G401.6 (cell line): ENCODE results near the gene ZNF213.
A peak's percentile ranks its signal among the peaks of the same experiment; 100 is the strongest.
"Not testable (repeated sequence)": the region's sequence is repeated elsewhere in the genome, so short reads cannot be mapped to it uniquely, and the experiment has no call there.

Source experiments
- FAIRE-seq: peaks from 2 replicates; lab custom pipeline; 2012; peaks lifted over from hg19 to GRCh38; lab: Jason Lieb, UNC

Gene ZNF213

GRCh38 chr16:3148256-3149192, 13.7 kb downstream of the ZNF213 start:
- no peak for FAIRE-seq

GRCh38 chr16:3149193-3149530, 14.3 kb downstream of the ZNF213 start:
- FAIRE-seq: no peak

- FAIRE-seq: no peak
These were observed 15.0 kb downstream of the ZNF213 start for GRCh38 chr16:3149630-3150345.

- peak; percentile 94 for FAIRE-seq
These were observed 15.8 kb downstream of the ZNF213 start for GRCh38 chr16:3150346-3151218.

GRCh38 chr16:3152027-3152276, 17.1 kb downstream of the ZNF213 start:
- FAIRE-seq: no peak

GRCh38 chr16:3152277-3152990, 17.6 kb downstream of the ZNF213 start:
- FAIRE-seq: peak; percentile 90

- no peak for FAIRE-seq
These were observed 18.2 kb downstream of the ZNF213 start for GRCh38 chr16:3152991-3153368.

- FAIRE-seq: no peak
These were observed 20.4 kb downstream of the ZNF213 start for GRCh38 chr16:3155181-3155580.

GRCh38 chr16:3155972-3156371, 21.1 kb downstream of the ZNF213 start:
- FAIRE-seq: no peak

- no peak for FAIRE-seq
These were observed 22.6 kb downstream of the ZNF213 start for GRCh38 chr16:3157229-3158025.

- no peak for FAIRE-seq
These were observed 23.2 kb downstream of the ZNF213 start for GRCh38 chr16:3158026-3158509.

GRCh38 chr16:3158510-3159314, 23.9 kb downstream of the ZNF213 start:
- peak; percentile 77 for FAIRE-seq

GRCh38 chr16:3161235-3162018, 26.6 kb downstream of the ZNF213 start:
- FAIRE-seq: no peak

GRCh38 chr16:3164121-3164991, 29.5 kb downstream of the ZNF213 start:
- FAIRE-seq: no peak

- no peak for FAIRE-seq
These were observed 30.4 kb downstream of the ZNF213 start for GRCh38 chr16:3165111-3165822.

GRCh38 chr16:3166505-3166886, 31.7 kb downstream of the ZNF213 start:
- no peak for FAIRE-seq

- FAIRE-seq: not testable (repeated sequence)
These were observed 33.9 kb downstream of the ZNF213 start for GRCh38 chr16:3168729-3169128.
